GM21786 (cell line): Measurements from ENCODE around the gene SERPINB1.

Experiments used
- ATAC-seq: cut with Tn5 transposase; IDR thresholded peaks from one replicate; pipeline ENCODE4 v1.9.1; 2021; ENCODE audit not compliant: unreplicated experiment

The SERPINB1 gene

DNA sequence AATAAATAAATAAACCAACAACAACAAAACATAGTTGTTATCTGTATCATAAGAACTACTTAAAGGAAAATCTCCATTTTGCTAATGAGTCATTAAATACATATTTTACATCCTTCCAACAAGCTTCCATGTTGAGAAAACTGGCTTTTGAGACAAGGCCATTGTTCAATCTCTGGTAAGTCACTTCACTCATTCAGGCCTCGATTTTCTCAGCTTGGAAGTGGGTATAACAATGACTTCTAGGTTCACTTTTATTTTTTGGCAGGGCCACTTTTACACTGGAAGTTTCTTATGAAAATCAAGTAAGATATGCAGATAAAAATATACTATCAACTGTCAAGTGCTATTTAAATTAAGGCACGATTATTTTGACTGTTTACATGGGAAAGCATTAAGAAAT, 46.5 kb downstream of the SERPINB1 start:
- ATAC-seq = no peak

DNA sequence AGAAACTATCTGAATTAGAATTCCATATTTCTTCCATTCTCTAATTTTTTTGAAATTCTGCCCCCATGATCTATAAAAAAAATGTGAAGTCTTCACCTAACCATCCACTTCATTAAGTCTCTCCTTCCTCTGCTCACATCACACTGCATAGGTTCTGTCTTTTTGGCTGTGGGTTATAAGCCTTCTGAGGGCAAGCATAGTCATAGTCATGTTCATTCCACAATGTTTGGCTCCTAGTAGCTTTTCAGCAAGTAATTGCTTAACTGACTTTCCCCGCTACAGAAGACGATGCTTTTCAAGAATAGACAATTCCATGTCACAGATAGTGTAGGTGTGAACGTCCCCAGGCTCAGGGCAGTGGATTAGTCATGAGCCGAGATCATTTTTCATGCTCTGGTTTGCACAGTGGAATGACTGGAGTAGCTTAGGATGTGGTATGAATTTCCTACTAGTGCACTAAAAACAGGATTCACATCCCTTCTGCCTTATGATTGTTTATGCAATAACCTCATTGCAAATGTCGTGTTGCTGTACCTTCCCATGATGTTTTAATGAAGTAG, 47.4 kb downstream of the SERPINB1 start:
- ATAC-seq = no peak

DNA sequence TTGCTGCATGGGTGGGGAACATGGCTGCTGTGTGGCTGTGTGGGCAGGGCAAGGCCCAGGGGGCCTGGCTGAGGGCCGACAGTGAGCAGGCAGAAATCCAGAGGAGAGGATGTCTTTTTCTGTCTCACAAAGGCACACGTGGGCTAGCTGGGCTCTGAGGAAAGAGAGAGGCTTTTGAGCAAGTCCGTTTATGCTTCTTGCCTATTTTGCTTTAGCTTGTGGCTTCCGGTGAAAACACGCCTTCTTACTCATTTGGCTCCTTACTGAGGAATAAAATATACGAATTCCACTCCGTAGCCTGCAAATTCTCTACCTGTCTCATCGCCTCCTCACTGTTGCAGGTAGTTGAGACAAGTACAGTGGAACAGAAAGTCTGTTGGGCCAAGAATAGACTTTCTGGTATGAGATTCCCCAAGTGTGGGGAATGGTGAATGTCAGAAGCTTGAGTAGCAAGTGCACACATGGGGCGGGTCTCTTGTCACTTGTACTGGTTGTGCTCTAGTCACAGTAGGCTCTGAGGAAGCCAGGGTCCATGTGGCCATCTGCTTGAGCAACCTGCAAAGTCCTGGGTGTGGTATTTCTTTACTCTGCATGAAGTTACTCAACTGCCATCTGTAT, 48.0 kb downstream of the SERPINB1 start:
- ATAC-seq = no peak

DNA sequence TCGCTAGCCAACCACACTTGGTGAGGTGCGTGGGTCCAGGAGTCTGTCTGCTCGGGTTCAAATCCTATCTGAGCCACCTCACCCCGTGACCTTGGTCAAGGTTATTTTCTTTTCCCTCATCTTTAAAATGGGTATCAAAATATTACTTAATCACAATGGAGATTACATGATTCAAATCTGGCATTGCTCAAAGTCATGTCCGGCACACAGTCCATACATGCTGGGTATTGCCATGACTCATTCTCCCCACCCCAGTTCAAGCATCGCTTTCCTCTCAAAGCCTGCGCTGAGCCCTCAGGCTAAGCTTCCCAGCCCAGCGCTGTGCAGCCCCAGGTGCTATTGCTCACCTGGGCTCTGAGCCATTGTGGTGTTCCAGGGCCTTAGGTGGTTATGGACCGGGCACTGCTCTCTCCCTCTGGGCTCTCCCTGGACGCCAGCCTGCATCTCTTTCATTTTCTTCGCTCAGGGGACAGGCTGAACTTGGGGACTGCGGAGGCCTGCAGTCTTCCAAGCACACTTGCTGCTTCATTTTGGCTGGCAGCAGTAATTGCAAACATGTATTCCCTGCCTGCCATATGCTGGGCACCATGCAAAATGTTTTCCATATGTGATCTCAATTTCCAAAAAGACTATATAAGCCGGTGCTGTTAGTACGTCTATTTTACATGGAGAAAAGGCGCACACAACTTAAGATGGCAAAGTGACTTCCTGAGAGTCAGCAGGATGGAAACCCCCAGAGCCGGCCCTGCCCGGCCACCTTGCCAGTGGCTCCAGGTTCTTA, 49.1 kb downstream of the SERPINB1 start:
- ATAC-seq = no peak

DNA sequence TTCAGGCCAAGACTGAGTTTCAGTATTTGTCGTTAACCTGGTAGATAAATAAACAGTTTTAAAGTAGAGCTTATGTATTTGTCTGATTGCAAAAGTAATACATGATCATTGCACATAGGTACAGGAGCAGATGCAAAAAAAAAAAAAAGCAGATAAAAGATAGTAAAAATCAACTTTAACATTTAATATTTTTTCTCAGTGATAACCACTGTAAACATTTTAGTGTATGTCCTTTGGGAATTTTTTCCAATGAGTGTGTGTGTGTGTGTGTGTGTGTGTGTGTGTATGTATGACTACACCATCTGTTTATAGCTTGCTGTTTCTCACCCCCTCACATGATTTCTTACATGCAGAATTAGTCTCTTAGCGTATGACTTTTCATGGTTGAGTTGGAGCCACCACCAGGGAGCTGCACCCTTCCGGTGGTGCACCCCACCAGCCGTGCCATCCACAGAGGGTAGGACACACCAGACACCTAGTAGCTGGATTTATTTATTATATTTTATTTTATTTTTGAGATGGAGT, 50.2 kb downstream of the SERPINB1 start:
- no peak for ATAC-seq

DNA sequence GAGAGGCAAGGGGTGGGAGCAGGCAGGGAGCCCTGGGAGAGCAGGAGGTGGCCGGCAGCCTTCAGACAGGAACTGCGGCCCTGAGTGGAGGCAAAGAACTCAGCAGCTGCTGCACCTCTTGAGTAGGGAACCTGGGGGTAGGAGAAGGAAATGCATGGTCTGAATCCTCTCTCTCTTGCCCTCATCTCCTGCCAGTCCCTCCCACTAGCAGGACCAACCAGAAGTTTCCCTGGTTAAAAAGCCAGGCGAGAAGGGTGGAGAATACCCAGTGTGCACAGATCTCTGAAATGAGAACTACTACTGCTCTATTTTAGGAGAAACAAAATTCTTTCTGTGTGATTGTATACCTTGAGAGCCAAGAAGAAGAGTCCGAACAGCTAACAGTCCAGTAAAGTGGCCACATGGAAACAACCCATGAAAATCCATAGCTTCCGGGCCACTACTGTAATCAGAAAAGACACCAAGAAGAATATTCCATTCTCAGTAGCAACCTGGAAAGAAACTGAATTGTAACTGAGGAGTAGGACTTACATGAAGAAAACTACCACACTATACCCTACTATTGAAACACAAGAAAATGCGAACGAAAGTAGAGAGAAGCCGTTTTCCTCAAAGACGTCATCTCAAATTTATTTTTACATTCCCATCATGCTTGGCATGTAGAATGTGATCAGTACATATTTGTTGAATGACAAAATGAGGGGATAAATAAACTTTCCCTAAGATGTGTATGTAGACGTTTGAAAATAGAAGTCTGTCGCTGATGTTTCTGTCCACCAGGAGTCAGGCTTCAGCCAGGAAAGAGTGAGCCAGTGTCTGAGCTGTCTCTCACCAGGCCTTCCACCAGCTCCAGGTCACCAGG, 50.8 kb downstream of the SERPINB1 start:
- ATAC-seq = peak; percentile 78

DNA sequence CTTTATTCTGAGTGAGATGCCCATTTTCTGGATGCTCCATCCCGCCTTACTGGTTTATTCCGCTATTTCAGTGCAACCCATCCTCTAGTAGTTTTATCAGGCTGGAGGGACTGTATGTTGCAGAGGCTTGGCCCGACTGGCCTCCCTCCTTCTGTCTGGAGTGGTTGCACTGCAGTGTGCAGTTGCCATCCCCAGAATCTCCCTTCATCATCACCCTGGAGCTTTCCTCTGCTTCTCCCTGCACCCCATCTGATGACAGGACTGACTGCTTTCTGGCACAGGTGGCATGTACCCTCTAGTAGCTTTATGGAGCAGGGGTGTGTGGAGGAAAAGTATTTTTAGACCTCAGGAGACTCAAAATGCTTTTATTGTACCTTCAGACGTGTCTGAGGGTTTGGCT, 55.4 kb downstream of the SERPINB1 start:
- ATAC-seq = no peak

DNA sequence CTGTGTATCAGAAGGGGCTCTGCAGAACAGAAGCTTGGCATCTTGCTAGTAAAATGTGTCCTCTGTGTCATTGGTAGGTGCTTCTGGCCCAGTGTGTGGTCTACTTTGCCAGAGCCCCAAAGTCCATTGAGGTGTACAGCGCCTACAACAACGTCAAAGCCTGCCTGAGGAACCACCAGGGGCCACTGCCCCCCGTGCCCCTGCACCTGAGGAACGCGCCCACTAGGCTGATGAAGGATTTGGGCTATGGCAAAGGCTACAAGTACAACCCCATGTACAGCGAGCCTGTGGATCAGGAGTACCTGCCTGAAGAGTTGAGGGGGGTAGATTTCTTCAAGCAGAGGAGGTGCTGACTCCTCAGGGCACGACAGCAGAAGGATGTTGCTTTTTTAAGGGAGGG, 56.7 kb downstream of the SERPINB1 start:
- ATAC-seq = no peak

DNA sequence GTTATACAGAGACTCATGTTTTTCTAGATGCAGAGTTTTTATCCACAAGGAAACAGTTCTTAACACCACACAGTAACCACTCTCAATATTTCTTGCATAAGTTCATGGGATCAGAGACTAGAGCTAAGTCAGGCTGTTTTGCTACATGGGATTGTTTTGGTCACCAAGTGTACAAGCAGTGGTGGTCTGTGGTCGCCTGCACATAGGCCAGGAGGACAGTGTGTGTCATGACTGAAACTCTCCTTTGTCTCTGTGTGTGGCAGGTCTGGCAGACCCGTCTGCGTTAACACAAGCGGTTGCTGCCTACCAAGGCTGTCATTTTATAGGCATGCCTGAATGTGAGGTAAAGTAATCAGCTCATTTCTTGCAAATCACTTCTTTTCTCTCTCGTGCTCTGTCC, 57.6 kb downstream of the SERPINB1 start:
- ATAC-seq = no peak

DNA sequence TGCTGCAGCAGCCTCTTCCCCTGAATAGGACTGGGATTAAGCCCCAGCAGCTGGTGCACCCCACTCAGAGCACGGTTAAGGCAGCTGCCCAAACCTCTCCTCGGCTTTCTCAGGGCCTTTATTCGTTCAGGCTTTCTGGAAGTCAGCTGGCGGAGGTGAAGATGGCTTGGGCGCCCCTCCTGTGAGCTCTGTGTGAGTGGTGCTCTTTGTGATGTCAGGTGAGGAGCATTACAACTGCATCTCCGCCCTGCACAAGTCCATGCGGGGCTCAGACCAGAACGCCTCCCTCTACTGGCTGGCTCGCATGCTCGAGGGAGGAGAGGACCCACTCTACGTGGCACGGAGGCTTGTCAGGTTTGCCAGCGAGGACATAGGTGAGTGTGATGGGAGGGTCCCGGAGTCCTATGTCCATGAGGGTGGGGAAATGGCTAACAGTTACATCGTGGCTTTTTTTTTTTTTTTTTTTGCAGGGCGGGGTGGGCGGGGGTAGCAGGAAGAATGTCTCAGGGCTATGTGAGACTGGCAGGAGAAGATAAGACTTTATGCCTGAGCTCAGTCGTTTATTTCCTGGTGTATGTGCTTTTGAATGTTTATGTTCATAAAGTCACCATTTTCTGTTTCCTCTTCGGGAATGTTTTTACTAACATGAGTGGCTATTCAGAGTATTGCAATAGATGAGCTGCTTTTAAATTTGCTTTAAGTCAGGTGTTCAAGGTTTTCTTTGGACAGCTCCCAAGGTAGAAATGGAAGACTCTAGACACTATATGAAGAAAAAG, 58.3 kb downstream of the SERPINB1 start:
- no peak for ATAC-seq

DNA sequence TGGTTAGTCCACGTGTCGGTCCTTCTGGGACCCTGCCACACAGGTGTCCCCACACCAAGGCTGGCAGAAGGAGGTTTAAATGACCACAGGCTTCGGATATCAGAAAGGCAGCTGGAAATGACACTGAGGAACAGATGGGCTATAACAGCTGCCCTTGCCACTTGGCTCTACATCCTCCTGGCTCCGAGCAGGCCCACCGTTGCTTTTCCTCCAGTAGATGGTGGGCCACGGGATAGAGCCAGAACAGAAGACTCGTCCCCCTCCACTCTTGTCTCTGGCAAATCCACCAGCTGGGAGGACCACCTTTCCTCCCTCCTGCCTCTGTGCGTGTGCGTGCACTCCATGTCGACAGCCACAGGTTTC, 58.9 kb downstream of the SERPINB1 start:
- ATAC-seq = no peak

DNA sequence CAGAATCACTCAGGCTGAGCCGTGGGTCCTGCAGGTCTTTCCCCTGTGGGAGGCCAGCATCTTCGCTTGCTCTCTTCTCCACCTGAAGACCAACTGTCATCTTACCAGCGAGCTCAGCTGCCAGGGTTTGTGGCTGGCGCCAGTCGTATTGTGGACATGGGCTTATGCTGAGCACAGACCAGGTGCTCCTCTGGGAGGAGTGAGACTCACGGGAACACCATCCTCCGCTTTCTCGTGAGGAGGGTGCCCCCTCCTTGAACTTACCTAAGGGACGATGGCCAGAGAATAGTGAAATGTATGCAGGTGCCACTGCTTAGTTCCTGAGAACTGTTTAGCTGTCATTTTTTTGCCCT, 59.3 kb downstream of the SERPINB1 start:
- ATAC-seq = no peak
